CD4-positive, alpha-beta T cell treated with Interleukin-4 for 1 hour (primary cell): ENCODE data around the gene AURKB.
"Not testable (repeated sequence)": the region's sequence is repeated elsewhere in the genome, so short reads cannot be mapped to it uniquely, and the experiment has no call there.

Source experiments
- DNase-seq, 2 donors: peaks; one replicate each; pipeline ENCODE4 v3.0.0-alpha.2; 2020 to 2022

AURKB gene

DNA sequence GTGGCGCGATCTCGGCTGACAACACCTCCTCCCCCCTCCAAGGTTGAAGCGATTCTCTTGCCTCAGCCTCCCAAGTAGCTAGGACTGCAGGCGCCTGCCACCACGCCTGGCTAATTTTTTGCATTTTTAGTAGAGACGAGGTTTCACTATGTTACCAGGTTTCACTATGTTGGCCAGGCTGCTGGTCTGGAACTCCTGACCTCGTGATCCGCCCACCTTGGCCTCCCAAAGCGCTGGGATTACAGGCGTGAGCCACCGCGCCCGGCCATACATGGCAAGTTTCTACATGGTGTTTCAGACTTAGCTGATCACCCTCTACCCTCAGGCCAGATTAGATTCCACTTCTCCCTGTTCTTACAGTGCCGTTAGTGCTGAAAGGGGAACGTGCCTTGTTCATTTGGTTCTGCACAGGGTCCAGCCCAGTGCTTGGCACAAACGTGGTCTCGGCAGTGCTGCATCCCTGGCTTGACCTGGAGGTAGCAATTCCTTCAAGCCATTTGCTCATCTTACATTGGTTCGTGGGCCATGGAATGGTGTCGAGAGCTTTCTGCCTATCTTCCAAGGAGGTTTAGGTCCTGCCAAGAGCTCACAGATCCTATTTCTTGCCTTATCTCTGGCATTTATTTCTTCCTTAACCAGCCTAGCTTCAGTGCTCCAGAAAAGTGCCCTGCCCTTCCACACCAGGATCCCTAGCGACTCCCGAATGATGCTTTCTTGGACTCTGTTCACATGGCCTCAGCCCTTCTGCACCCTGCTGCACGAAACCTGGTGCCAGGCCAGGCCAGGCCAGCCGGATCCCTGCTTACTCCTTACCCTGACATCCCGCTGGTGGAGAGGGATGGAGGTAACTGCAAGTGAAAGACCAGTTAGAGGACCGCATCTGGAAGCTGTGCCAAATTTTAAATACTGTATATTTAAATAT, 14.8 kb upstream of the AURKB start:
- no peak for DNase-seq

DNA sequence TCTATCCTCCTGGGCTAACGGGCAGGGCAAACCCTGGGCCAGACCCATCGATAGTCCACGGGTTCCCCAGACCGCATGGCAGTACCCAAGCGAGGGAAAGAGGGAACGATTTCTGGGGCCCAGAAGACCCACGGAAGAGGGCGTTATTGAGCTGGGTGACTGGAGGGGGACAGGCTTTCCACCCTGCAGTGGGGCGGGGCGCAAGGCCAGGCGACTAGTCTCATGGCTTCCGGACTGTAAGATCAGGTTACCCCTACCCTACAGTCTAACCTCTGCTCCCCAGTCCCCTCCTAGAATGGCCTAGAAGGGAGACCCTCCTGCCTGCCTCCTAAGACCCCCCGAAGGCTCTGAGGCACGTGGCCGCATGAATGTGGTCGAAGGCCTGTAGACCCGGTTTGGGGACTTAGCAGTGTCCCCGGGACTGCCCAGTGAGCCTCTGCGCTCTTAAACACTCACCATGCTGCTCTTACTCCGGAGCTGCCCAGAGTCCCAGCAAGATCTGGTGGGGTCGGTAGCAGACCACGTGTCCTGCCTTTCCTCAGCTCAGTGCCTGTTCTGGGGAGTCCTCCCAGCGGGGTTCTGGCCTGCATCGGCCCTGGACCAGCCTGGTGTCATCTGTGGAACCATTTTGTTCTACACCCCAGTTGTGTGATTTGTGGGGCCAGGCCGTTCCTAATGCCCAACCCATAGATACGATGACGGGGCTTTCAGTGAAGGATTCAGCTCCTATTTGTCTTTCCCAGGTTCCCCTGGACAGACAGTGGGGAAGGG, 13.2 kb upstream of the AURKB start:
- peak; percentile 61 to 62 for DNase-seq

DNA sequence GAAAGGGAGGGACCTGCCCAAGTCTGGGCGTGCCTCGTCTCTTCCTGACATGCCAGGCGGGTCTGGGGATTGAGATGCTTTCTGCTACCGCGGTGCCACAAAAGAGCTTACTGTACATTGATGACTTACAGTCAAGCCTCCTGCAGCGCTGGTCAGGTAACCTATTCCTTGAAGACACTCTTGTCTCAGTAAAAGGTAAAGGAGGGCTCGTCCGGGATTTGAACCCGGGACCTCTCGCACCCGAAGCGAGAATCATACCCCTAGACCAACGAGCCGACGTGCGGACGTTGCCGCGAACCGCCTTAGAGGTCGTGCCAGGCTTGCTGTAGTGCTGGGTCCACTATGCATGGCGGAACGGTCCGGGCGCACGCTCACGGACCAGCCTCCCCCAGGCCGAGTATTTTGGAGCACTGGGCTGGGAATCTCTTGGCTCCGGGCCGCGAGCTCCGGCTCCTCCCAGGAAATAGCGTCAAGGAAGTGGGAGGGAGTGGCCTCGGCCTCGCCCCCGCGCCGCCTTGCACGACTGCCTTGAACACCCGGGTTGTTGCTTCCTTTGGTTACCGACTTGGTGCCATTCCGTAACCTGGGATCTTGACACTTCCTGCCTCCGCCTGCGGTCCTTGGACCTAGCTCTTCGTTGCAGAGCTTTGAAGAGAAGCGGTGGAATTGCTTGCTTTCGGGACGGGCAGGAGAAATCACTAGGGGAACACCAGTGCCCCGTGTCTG, 12.4 kb upstream of the AURKB start:
- peak; percentile 93 for DNase-seq

DNA sequence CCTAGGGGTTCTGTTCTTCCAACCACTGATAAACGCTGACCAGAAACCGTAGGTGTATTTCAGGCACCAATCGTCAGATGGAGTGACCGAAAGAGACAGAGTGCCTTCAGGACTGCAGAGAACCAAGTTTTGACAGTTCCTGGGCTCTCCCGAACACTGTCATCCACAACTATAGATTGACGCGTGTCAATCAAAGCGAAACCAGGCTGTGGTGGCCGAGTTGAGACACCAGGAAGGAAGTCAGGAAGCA, 11.9 kb upstream of the AURKB start:
- DNase-seq: no peak

DNA sequence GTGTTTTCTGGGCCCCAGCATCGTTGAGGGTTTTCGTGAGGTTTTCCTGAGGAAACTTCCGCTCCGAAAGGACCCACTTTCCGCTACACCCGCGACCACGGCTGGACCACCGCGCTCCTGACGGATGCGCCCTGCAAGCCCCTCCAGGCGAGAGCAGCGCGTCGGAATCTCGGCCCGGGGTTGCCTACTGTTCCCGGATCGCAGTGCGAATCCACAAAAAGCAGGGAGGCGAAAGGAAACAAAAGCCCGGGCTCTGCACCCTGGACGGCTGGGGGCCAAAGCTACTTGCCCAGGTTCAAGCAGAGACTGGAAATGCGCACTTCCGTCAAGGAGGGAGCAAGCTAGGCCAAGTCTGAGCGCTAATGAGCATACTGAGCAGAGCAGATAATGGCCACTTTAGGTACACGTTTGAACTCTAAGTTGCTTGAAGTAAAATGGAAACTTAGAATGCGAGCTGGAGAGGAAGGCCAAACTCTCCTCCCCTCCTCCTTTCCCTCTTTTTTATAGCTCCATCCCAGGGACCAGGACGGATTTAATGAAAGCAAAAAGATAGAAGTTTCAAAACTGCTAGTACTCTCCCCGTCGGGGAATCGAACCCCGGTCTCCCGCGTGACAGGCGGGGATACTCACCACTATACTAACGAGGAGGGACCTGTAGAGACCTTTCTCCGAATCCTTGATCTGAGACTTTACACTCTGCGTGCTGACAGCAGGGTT, 11.4 kb upstream of the AURKB start:
- DNase-seq: peak; percentile 93 to 96

DNA sequence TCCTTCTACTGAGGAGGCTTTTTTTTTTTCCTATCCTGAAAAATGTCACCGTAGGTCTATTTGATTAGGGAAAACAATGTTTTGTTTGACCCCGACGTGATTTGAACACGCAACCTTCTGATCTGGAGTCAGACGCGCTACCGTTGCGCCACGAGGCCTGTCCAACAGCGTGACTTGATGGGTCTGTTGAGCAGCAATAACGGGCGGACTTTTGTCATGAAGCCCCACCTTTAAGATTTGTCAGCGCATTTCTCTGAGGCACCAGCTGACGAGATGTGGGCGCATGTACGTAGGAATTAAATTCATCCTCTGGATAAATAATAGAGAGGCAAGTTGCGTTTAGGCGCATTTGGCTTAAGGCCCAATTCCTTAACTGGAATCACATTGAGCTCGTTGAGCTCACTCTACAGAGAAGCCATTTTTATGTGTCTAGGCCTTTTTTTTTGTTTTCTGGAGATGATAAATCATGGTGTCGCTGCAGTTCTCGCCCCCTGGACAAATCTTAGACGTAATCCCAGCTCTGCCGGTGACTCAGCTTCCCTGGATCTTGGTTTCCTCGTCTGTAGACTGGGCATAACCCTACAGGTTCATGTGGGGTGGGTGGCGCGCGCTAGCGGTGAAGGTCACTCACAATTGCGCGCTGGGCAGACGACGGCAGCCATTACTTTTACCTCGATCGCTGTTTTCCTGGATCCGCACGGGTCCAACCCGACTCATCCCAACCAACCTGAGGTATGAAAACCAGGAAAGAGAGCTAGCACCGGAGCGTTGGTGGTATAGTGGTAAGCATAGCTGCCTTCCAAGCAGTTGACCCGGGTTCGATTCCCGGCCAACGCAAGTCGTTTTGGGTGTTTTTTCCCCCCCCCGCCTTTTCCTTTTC, 10.6 kb upstream of the AURKB start:
- peak; percentile 92 to 93 for DNase-seq

DNA sequence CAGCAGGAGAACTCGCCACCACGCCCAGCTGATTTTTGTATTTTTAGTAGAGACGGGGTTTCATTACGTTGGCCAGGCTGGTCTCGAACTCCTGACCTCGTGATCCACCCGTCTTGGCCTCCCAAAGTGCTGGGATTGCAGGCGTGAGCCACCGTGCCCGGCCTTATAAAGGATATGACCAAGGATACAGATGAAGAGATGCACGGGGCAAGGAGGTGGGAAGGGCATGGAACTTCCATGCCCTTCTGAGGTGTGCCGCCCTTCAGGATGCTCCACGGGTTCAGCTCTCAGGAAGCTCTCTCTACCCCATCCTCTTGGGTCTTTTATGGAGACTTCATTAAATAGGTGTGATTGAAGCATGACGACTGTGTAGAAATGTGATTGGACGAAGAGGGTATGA, 3.6 kb upstream of the AURKB start:
- not testable (repeated sequence) for DNase-seq

DNA sequence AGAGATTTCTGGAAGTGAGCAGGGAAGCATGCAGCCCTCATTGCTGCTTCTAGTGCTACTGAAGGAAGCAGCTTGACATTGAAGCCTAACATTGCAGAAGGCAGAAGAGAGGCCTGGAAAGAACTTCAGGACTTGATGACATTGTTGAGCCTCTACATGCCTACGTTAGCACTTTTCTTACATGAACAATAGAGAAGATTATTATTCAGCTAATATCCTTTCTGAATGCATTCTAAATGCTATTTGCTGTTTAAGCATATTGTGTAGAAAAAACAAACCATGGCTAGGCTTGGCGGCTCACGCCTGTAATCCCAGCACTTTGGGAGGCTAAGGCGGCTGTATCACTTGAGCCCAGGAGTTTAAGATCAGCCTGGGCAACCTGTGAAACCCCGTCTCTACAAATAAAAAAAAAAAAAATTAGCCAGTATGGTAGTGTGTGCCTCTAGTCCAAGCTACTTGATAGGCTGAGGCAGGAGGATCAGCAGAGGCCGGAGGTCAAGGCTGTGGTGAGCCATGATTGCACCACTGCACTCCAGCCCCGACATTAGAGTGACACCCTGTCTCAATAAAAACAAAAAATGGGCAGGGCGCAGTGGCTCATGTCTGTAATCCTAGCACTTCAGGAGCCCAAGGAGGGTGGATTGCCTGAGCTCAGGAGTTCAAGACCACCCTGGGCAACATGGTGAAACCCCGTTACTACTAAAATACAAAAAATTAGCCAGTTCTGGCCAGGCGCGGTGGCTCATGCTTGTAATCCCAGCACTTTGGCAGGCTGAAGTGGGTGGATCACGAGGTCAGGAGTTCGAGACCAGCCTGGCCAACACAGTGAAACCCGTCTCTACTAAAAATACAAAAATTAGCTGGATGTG, 2.2 kb upstream of the AURKB start:
- DNase-seq: no peak

DNA sequence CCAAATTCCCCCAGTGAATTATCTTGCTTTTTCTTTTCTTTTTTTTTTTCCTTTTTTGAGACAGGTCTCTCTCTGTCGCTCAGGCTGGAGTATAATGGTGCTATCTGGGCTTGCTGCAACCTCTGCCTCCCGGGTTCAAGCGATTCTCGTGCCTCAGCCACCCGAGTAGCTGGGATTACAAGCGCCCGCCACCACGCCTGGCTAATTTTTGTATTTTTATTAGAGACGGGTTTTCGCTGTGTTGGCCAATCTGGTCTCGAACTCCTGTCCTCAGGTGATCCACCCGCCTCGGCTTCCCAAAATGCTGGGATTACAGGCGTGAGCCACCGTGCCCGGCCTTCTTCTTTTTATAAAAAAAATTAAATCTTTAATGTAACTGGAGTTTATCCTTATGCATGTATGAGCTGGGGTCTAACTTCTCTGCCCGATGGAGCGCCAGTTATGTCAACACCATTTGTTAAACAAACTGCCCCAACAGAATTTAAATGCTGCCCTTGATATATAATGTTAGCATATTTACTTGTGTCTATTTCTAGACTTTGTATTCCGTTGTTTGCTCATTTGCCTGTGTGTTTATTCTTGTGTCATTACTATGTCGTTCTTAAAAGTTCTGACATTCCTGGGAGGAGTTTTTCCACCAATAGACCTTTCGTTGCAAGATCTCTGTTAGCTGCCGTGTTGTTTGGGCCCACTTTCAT, 535 bp upstream of the AURKB start:
- no peak for DNase-seq

DNA sequence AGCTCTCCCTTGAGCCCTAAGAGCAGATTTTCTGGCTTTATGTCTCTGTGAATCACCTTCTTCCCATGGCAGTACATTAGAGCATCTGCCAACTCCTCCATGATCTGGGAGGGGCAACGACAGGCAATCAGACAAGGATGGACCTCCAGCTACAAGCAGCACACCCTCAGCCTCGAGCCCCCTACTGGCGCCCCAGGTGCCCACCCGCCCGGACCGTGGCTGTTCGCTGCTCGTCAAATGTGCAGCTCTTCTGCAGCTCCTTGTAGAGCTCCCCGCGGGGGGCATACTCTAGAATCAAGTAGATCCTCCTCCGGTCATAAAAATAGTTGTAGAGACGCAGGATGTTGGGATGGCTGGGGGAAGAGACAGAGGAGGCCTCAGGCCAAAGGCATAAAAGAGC, 3.8 kb downstream of the AURKB start:
- DNase-seq: no peak

DNA sequence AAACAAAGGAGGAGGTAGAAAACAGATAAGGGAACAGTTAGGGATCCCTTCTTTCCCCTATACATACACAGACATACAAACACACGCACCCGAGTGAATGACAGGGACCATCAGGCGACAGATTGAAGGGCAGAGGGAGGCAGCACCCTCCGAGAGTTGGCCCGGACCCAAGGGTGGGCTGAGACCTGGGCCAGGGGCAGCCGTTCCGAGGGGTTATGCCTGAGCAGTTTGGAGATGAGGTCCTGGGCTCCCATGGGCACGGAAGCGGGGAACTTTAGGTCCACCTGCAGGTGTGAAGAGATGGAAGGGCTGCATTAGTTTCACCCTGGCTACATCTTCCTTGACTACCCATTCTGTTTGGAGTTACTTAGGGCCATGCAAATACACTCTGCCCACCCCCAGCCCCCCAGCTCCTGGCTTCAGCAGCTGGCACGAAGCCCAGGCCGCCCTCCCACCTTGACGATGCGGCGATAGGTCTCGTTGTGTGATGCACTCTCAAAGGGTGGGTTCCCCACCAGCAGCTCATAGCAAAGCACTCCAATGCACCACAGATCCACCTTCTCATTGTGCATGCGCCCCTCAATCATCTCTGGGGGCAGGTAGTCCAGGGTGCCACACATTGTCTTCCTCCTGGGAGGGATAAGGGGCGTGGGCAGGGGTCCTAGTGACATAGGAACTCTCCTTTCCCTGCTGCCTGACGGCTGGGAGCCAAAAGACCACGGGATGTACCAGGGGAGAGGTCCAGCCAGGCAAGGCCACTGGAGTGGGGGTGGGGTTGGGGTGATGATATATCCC, 5.4 kb downstream of the AURKB start:
- DNase-seq: no peak

DNA sequence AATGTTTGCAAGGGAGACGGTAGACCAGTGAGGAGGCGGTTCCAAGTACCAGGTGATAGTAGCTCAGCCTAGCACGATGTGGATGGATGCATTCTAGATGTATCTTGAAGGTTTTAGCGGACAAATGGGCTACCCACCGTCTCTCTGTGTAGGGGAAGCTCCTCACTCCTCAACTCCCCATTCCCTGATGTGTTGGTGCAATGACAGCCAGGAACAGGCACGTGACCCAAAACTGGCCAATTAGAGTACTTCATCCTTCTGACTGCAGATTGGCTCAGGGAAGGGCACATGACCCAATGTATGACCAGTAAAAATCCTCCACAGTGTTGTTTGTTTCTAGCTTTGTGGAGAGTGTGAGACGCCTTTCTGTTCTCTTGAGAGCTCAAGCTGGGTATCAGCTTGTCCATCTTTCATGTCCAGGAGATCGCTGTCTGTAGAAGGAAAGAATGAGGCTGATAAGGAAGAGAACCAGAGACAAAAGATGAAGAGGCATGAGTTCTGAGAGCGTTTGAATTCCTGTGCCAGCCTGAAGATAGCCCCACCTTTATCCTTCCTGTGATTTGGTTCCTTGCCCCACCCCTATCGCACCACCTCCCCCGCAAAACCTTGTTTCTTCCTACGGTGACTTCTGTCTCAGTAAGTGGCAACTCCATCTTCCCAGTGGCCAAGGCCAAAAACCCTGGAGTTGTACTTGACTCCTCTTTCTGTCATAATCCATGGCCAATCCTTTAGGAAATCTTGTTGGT, 18.1 kb downstream of the AURKB start:
- DNase-seq: peak; percentile 78 to 84

DNA sequence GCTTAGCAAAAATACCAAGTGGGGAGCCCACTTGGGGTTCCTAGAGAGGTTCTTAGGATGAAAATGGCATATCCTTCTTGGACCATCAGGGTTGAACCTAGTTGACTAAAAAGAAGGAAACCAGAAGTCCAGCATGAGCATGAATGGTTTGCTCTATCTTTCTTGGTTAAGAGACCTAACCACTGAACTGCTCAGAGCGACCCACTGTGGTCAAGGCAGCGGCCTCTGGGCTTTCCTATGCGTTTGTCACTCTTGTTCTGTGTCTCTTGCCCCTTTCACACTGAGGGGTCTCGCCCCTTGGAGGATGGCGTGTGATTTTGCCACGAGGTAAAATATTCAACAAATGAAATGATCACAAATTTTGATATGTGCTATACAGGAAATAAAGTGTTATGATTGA, 19.9 kb downstream of the AURKB start:
- no peak for DNase-seq

DNA sequence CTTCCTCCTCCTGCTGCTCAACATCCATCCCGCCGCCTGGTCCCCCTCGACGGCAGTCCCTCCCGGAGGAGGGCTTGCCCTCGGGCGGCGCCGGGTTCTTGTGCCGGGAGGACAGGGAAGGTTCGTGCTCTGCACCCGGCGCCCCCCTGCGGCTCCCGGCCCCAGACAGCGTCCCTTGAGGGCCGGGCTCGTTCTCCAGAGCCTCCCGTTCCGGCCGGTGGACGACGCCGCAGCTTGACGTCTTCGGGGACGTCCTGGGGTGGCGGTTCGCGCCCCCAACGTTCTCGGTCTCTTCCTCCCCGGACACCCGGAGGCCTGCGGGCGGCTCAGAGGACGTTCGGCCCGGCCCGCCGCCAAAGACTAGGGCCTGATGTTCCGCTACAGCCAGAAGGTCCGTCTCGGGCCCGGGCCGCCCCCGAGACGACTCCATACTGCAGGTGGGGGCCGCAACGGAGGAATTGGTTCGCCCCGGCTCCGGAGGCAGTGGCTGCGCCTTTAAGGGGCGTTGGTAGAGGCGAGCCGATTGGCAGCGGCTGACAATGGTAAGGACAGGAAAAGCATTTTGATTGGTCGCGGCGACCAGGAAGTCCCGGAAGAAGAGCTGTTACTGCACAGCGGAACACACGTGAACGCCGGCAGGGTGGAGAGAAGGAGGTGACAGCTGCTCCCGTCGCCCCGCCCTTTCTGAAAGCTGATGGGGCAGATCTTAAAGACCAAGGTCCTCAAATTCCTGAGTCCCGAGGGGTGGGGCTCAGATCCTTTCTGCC, 20.5 kb downstream of the AURKB start, which contains the start of gene BORCS6:
TSS of gene BORCS6 (minus strand) at position 470 of the 767 bp plus-strand sequence. CDS start at position 430, 40 bp downstream.
- peak; percentile 98 for DNase-seq

DNA sequence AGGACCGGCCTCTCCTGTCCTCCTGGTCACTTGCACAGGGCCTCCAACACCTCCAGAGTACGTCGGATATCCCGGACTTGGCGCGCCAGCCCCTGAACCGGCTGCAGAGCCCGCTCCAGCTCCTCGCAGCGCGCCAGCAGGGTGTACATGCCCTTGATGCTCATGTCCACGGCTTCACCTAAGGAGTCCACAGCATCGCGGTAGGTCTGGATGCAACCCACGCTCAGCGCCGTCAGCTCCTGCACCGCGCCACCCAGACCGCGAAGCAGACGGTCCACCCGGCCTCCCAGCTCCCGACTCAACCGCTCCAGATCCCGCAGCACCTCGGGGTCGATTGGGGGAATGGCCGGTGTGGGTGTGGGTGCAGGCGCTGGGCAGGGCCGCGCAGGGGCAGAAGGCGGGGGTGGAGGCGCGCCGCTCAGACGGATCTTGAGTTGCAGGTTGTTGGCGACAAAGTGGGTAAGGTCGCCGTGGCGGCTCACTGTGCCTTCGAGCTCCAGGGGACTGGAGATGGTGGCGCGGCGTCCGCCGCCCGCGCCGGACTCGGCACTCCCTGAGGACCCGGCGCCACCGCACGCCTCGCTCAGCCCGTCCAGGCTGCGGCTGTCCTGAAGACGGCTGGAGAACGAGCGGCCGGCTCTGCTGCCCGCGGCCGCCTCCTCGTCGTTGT, 21.2 kb downstream of the AURKB start:
- DNase-seq: no peak

DNA sequence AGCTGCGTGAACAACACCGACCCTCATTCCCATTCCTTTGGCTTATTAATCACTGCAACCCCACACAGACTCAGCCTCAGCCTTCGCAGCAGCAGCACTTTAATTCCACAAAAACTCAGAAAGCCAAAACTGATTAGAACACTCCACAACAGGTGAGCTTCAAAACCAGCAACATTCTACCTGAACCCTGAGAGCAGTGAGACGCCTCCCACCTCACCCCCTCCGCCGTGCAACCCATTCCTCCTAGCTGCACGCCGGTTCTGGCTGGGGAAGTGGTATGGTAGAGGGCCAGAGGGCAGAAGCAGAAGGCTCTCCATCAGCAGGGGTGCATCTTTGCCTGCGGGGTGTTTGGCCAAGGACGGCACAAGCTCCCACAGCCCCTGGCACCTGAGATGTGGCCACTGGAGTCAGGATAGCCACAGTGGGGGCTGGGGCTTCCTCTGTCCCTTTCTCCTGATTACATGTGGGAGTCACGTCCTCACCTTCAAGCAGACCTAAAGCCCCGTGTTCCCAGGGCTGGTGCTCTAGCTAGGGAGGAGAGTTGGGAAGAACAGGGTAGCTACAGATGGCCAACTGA, 22.0 kb downstream of the AURKB start:
- DNase-seq: no peak
